Dedifferentiated amniotic fluid mesenchymal stem cell (primary cell): ENCODE measurements around the gene EXOC4.
A peak's percentile ranks its signal among the peaks of the same experiment; 100 is the strongest.

Experiments
- DNase-seq: peaks from one replicate; pipeline ENCODE4 v3.0.0-alpha.2; 2016; ENCODE audit errors: extremely low spot score

The EXOC4 gene

DNA sequence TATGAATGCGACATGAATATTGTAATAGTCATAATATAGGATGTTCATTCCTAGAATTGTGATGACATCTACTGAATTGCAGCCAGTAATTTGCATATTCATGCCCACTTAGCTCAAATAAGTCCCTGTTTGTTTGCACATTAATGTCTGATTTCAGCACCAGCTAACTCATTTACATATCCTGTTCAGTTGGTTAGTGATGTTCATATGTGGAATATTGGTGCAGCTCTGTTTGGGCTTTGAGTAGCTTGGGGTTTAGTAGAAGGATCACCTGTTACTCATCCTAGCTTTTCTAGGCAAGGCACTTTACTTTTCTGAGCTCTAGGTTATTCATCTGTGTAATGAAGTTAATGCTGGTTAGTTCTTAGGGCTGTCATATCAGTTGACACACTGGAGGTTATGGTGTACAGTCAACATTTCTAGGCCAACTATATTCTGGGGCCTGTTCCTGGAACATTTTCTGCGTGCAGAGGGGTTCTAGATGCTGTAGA lies 238.4 kb downstream of the EXOC4 start:
- no peak for DNase-seq

GRCh38 chr7:133491846-133492652 lies 239.2 kb downstream of the EXOC4 start:
- DNase-seq, result no peak

GRCh38 chr7:133497061-133497460 lies 244.2 kb downstream of the EXOC4 start:
- DNase-seq, result no peak

GRCh38 chr7:133501771-133502170 lies 248.9 kb downstream of the EXOC4 start:
- DNase-seq, result no peak

DNA sequence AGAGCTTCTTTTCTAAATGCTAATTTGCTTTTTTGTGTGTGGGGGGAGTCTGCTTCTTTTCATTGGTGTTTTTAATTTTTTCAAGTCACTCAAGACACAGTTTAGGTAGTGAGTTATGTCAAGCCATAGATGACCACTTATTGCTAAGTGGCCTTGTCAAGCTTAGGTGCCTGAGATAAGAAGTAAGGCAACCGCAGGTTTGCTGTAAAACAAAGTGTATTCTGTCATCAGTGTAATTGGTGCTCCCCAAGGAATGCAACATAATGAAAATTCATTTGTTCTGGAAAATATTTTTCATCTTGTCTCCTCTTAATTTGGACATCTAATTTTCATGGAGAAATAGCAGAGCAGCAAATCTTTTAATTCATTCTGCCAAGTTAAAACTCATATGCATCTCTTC lies 249.6 kb downstream of the EXOC4 start:
- DNase-seq, result peak; percentile 22

DNA sequence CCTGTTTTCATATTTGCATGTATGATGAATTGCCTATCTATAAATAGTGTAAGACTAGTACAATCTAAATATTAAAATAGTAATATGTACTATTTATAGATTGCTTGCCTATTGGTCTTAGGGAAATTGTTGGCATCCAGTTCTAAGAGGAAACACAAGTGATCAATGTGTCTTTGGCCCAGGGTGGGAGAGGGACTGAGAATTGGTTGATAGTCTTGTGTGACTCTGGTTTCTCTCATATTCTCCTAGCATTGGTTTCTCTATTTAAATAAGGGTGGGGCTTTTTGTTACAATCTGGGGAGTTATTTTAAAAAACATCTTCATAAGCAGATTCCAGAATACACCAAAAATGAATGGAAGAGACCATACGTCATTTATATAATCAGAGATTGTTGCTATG lies 250.1 kb downstream of the EXOC4 start:
- no peak for DNase-seq

DNA sequence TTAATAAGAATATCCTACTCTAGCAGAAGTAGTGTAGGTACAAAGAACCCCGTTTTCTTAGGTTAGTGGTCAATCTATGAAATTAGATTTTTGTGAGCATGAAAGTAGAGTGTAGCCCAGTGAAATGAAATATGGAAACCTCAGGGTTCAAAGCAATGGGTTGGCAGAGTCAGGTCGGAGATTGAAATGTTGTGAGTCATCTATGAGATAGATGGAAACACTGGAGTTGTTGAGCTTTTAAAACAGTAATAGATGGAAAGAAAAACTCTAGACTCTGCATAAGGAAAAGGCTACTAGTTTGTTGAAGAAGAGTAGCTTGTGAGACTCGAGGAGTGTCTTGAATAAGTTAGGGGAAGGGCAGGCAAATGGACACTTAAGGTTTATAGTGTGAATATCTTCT lies 251.9 kb downstream of the EXOC4 start:
- DNase-seq, result no peak

GRCh38 chr7:133509822-133510221 lies 256.9 kb downstream of the EXOC4 start:
- no peak for DNase-seq

- no peak for DNase-seq
Measured at GRCh38 chr7:133510326-133511055, 257.6 kb downstream of the EXOC4 start.

- DNase-seq, result no peak
Measured at GRCh38 chr7:133511252-133511651, 258.4 kb downstream of the EXOC4 start.

GRCh38 chr7:133511708-133512107 lies 258.8 kb downstream of the EXOC4 start:
- DNase-seq, result no peak

GRCh38 chr7:133512560-133512959 lies 259.7 kb downstream of the EXOC4 start:
- peak; percentile 55 for DNase-seq

DNA sequence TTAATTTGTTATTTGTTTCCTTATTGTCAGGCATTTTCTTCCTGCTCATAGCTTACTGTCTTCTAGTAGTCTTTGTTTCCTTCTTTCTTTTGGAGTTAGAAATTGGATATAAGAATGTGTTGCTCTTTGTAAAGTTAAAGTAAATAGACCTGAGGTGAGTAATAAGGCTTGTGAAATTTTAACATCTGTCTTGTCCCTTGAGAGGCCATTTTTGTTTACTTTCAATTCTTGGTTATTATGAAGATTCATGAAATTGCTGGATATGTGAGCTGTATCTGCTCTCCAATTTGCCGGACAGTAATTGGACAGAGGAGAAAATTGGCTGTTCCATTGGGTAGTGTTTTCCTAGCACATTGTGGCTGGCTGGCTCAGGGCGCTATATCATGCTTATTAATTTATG lies 260.7 kb downstream of the EXOC4 start:
- peak; percentile 31 for DNase-seq

GRCh38 chr7:133514551-133514950 lies 261.7 kb downstream of the EXOC4 start:
- DNase-seq, result no peak

- DNase-seq, result no peak
Measured at GRCh38 chr7:133517766-133518165, 264.9 kb downstream of the EXOC4 start.

DNA sequence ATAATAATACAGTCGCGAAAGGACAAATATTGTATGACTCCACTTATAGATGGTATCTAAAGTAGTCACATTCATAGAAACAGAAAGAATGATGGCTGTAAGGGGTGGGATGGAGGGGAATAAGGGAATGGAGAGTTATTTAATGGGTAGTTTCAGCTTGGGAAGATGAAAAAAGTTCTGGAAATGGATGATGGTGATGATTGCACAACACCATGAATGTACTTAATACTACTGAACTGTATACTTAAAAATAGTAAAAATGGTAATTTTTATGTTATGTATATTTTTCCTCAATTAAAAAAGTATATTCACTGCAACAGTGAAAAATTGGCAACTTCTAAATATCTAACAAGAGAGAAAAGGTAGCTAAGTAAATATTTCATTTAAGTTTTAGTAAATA lies 265.8 kb downstream of the EXOC4 start:
- no peak for DNase-seq

DNA sequence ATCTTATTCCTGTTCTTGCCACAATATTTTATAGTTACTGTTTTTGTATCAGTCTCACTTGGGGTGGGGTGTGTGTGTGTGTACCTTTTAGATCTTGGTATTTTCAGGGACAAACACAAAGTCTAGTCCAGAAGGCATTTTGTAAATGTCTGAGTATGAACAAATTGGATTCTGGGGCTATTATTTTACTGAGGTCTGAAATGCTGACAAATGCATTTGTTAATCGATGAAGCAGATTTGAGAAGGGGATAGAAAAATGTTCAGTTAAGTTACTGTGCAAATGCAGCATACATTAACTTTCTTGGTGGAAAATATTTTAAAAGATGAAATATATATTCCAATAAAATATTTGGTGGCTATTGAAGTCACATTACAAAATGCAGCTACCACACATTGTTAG lies 267.4 kb downstream of the EXOC4 start:
- DNase-seq, result no peak

DNA sequence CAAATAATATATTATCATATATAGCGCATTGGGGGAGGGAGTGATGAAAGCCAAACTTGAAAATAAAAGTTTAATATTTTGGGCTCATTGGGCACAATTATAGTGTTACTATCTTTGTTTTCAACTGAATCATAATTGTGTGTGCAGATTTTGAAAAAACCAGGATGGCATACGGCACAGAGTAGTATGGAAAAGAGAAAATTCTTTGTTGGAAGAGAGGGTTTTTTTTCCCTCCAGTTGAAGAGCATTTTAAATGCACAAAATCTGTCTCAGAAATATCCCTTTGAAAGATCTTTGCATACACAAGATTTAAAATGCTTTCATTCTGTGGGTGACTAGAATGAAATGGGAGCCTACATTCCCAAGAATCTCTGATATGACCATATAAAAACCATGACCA lies 269.6 kb downstream of the EXOC4 start:
- no peak for DNase-seq

GRCh38 chr7:133528796-133529195 lies 275.9 kb downstream of the EXOC4 start:
- DNase-seq, result no peak

DNA sequence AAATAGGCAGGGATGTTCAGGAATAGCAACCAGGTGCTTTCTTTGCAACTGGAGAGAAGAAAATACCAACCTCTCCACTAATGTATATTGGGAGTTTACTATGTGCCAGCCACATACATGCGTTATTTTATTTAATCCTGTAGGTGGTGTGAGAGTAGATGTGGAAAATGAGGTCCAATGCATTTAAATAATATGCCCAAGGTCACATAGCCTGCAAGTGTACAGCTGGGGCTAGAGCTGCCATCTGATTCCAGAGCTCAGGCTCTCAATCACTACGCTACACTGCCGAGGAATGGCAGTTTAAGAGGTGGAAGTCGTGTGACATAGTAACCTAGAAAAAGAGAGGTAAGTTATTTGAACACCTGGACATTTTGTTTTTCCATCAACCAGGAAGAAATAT lies 277.0 kb downstream of the EXOC4 start:
- no peak for DNase-seq

GRCh38 chr7:133530682-133531081 lies 277.8 kb downstream of the EXOC4 start:
- peak; percentile 71 for DNase-seq

GRCh38 chr7:133534816-133535215 lies 281.9 kb downstream of the EXOC4 start:
- no peak for DNase-seq

- peak; percentile 46 for DNase-seq
Measured at GRCh38 chr7:133535308-133535707, 282.4 kb downstream of the EXOC4 start.
